GM18517 (cell line): ENCODE results near the gene CADPS2.

Source experiments
- ATAC-seq: cut with Tn5 transposase; IDR thresholded peaks from one replicate; pipeline ENCODE4 v1.9.1; 2021; ENCODE audit warnings: mild to moderate bottlenecking, moderate library complexity; ENCODE audit not compliant: unreplicated experiment

Gene CADPS2

GRCh38 chr7:122467661-122468449 lies 418.4 kb downstream of the CADPS2 start:
- no peak for ATAC-seq

GRCh38 chr7:122465296-122465695 lies 421.0 kb downstream of the CADPS2 start:
- no peak for ATAC-seq

DNA sequence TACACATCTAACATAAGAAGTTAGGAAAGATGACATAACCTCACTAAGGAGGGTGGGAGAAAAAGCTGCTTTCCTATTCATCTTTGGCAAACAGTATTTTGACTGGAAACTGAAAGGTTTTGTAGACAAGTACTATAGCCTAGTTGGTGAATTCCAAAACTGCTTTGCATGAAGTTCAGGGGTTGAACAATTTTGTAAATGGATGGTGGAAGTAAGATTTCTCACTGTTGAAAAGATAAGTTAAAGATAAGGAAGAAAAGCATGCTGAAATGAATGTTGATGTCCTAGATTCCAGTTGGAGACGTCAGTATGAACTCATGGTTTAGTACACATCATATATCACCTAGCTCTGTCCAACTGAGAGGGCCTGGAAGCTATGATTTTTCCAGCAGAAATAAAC lies 422.6 kb downstream of the CADPS2 start:
- no peak for ATAC-seq

DNA sequence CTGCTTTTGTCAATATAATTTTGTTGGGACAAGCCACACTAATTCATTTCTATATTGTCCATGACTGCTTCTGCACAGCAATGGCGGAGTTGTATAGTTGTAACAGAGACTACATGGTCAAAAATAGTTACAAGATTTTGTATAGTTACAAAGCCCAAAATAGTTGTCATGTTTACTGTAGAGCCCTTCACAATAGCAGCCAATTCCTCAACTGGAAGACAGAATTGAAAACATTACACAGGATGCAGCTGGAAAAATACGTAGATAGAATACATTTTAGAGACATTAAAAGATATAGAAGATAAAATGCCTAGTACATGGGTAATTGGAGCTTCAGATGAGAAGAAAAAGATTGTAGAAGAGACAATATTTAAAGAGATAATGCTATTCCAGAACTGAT lies 425.3 kb downstream of the CADPS2 start:
- ATAC-seq, result no peak

- no peak for ATAC-seq
Observed at GRCh38 chr7:122457969-122458368, 428.3 kb downstream of the CADPS2 start.

GRCh38 chr7:122457325-122457724 lies 428.9 kb downstream of the CADPS2 start:
- ATAC-seq, result no peak

- no peak for ATAC-seq
Observed at GRCh38 chr7:122454776-122455507, 431.3 kb downstream of the CADPS2 start.

DNA sequence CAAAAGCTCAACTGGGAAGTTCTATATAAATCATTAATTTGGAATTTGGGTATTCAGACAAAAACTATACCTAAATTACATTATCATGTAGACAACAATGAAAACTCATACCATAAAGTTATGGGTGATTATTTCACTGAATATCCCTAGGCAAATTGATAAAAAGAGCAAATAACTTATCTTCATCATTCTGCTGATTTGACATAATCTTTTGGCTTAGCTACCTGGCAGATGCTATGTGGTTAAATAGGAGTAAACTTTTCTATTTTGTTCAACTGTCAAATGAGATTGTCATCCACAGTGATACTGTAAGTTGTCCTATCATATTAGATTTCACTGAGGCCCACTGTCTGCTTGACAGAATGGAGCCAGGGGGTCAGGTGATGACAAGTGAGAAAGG lies 432.8 kb downstream of the CADPS2 start:
- ATAC-seq, result no peak

- no peak for ATAC-seq
Observed at GRCh38 chr7:122448893-122449589, 437.2 kb downstream of the CADPS2 start.

DNA sequence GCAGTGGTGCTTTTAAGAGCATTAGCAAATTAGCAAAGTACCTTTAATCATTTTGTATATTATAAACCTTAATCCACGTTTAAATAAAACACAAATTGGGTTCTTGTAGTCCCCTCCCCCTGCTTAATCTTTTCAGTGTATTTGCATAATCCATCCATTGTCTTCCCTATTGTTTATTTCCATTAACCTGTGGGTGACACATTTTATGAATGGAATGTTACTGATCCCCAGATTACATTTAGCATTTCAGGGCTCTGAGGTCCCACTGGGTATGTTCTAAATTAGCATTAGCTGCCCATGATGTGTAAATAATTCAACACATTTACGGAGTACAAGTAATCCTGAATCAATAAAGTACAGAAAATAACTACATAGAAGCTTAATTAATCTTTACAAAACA lies 443.3 kb downstream of the CADPS2 start:
- no peak for ATAC-seq

DNA sequence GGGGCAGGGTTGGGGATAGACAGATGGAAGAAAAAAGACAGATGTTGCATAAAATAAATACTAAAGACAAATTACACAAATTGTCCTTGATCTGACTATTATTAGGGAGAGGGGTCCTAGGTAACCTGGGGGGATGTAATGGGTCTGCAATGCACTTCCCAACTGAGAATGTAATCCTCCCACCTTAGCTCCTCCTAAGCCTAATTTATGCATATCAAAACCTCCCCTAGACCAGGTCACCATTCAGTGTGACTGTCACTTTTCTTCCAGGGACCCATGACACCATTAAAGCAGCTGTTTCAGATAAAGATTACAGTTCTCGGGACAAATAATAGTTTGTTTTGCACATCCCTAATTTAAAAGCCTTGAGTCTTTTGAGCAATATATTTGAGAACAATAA lies 447.8 kb downstream of the CADPS2 start:
- ATAC-seq, result no peak

GRCh38 chr7:122438006-122438405 lies 448.3 kb downstream of the CADPS2 start:
- ATAC-seq, result no peak

DNA sequence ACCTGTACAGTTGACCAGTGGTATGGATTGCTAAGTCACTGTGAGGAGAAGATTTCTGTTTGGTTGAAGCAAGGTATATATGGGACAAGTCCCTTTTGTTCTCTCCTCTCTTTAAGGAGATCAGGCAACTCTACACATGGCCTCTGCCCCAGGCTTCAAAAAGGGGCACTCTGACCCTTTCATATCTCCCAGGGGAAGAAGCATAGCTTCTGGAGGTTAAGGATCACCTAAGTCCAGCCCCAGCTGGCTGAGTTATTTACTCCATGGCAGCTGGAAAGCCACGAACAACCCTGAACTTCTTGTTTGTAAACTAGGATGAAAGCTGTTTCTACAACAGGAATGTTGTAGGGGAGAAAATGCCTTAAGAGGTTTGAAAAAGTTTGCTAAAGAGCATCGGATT lies 452.5 kb downstream of the CADPS2 start:
- no peak for ATAC-seq

- no peak for ATAC-seq
Observed at GRCh38 chr7:122430710-122431109, 455.6 kb downstream of the CADPS2 start.

DNA sequence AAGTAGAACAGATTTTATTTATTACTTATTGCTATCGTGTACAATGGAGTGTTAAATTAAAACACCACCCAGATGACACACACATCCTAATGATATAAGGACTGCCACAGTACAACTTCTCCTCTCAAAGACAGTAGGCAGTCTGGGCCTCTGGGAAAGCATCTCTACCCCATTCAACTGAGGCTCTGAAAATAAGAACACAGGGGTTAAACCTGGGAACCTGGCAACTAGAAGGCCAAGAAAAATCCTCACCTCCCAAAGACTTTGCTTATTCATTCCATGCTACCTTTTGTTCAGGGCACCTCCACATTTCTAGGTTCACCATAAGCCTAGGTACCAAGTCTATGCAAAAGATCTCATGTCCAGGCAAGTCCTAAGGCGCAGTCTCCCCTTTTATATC lies 456.3 kb downstream of the CADPS2 start:
- ATAC-seq, result no peak

- ATAC-seq, result no peak
Observed at GRCh38 chr7:122425731-122426130, 460.5 kb downstream of the CADPS2 start.

GRCh38 chr7:122423591-122423990 lies 462.7 kb downstream of the CADPS2 start:
- no peak for ATAC-seq

GRCh38 chr7:122416336-122416735 lies 469.9 kb downstream of the CADPS2 start:
- no peak for ATAC-seq

DNA sequence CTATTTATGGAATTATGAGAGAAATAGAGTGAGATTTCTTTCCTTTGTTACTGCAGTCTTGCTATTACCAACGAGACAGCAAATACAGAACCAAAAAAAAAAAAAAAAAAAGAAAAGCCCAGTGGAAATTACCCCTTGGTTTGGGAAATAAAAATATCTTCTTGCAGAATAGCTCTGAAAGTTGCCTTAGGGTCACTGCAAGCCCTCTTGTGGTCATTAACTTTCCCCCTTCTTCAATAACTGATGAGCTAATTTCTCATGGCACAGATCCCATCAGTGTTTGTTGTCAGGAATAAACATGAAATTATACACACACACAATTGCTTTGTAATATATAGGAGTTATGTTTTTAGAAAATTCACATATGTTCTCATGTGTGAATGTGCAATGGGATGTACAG lies 470.8 kb downstream of the CADPS2 start:
- ATAC-seq, result no peak

GRCh38 chr7:122413339-122413738 lies 472.9 kb downstream of the CADPS2 start:
- ATAC-seq, result no peak

- ATAC-seq, result no peak
Observed at GRCh38 chr7:122412883-122413282, 473.4 kb downstream of the CADPS2 start.

DNA sequence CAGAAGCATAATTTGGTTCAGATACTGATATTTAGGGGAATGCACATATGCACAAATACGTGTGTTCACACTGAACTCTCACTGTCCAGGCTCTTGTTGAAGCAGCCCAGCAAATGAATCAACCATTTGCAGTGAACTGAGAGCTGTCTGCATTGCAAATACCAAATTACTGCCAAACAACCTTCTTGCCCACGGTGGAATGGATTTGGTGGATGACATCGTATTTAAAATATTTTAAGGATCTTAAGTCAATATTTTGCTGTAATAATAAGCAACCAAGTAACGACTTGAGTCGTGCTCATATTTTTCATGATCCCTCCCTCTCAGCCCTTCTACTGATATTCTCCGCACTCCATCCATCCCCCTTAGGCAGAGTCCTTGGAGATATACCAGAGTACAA lies 473.8 kb downstream of the CADPS2 start:
- no peak for ATAC-seq
